ENCODE results near the gene PGM2L1.

Gene PGM2L1

GRCh38 chr11:74288911-74289310 is 109.3 kb downstream of the PGM2L1 start:
- peak; percentile 52 for DNase-seq

DNA sequence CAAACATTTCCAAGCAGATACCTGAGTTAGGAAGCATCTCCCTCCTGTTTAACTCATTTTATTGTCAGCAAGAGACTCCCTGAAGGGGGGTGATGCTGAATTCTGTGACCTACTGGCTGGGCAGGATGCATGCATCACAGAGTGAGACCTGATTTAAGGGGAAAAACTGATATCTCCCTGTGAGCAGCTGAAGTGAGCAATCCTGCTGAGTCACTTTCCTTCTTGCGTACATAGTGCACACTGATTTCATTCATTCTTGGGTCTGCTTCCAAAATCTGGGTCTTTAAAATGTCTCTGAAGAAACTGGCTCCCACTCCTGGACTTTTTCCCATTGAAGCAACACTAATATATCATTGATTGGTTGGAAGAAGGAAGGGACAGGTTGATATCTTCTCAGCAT is 110.1 kb downstream of the PGM2L1 start:
- peak; percentile 88 for DNase-seq

DNA sequence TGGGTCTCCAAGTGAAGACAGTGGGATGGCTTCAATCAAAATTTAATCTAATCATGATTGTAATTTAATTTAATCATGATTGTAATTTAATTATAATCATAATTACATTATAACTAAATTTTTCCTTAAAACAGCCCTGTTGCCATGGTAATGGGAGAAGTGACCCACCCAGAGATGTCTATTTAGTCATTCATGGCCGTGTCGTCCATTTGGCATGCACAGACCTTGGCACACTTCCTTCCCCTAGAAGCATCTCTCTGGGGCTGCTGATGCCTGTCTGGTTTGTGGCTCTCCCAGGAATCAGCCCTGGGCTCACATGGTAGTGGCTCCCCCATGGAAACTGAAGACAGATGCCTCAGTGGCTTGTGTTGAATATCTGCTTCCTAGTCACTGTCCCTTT is 113.8 kb downstream of the PGM2L1 start:
- peak; percentile 49 for DNase-seq

DNA sequence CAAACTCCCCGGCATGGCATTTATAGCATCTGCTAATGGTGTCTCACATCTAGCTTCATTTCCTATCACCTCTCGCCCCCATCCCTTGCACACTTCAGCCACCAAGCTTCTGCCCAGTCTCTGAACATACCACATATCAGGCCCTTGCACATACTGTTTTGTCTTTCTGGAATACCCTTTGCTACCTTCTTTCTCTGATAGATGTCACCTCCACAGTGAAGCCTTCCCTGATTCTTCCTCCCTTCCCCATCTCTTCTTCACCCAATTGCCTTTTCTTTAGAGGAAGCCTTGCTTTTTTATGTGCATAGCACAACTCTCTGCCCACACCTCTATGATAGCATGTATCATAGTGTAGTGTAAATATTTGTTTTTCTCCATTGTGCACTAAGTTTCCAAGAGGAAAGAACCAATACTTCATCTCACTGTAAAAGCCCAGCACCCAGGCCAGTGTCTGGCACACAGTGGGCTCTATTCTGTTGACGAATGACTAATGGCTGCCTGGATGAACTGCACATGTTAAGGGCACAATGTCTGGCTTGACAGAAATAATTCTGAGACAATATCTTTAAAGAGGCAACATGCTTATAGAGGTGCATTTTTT is 114.6 kb downstream of the PGM2L1 start:
- DNase-seq = no peak

GRCh38 chr11:74282914-74283371 is 115.3 kb downstream of the PGM2L1 start:
- DNase-seq = peak; percentile 68

DNA sequence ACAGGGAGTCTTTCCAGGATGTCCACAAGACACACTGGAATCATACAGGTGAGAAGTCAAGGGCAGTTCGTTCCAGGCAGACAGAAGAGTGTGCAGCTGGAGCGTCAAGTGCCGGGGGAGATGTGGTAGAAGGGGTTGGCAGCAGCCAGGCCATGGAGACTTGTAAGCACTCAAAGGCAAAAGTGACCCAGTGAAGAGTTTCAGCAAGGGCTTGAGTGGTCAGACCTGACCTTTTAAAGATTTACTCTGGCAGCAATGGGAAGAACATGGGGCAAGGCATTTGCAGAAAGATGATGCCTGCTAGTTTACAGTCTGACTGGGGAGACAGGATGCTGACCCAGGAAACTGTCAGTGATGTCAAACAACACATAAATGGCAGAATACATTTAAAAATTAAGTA is 115.8 kb downstream of the PGM2L1 start:
- DNase-seq = no peak

GRCh38 chr11:74280494-74280893 is 117.7 kb downstream of the PGM2L1 start:
- DNase-seq = no peak

All from fibroblast of skin of back (primary cell).